HFF-Myc (cell line): ENCODE measurements around the gene DHDDS.

Source experiments
- DNase-seq: peaks from one replicate; pipeline ENCODE4 v3.0.0-alpha.2; 2011; ENCODE audit warnings: low read depth; ENCODE audit errors: extremely low read depth
- H3K4me3 ChIP-seq: replicated peaks from 2 replicates; pipeline ENCODE4 v1.5.1; 2011; ENCODE audit warnings: low read depth, mild to moderate bottlenecking, control low read depth, low read length
- TF ChIP-seq, protein P1 (sequence below): IDR thresholded peaks from 2 replicates; pipeline ENCODE4 v1.5.1; 2012; ENCODE audit warnings: mild to moderate bottlenecking, low read depth, low read length, control low read depth; ENCODE audit errors: missing control alignments

The DHDDS gene

GRCh38 chr1:26395754-26396153 lies 36.4 kb upstream of the DHDDS start:
- DNase-seq: no peak
- TF ChIP-seq, protein P1, sequence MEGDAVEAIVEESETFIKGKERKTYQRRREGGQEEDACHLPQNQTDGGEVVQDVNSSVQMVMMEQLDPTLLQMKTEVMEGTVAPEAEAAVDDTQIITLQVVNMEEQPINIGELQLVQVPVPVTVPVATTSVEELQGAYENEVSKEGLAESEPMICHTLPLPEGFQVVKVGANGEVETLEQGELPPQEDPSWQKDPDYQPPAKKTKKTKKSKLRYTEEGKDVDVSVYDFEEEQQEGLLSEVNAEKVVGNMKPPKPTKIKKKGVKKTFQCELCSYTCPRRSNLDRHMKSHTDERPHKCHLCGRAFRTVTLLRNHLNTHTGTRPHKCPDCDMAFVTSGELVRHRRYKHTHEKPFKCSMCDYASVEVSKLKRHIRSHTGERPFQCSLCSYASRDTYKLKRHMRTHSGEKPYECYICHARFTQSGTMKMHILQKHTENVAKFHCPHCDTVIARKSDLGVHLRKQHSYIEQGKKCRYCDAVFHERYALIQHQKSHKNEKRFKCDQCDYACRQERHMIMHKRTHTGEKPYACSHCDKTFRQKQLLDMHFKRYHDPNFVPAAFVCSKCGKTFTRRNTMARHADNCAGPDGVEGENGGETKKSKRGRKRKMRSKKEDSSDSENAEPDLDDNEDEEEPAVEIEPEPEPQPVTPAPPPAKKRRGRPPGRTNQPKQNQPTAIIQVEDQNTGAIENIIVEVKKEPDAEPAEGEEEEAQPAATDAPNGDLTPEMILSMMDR: no peak
- no peak overlapping the region for H3K4me3 ChIP-seq

DNA sequence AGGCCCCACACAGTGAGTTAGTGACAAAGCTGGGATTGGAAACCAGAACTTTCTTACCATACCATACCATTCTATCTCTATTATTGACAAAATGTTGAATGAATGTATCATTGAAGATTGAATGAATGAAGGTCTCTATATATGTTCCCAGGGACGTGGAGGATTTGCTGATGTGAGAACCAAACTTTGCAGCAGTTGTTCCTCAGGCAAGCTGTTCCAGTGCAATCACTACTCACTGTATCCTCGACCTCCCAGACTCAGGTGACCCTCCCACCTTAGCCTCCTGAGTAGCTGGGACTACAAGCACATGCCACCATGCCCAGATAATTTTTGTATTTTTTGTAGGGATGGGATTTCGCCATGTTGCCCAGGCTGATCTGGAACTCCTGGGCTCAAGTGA lies 33.1 kb upstream of the DHDDS start:
- H3K4me3 ChIP-seq: no peak overlapping the region
- TF ChIP-seq, protein P1: no peak
- DNase-seq: no peak

- H3K4me3 ChIP-seq: no peak overlapping the region
- TF ChIP-seq, protein P1: no peak
- no peak for DNase-seq
Measured at GRCh38 chr1:26401891-26402290, 30.2 kb upstream of the DHDDS start.

GRCh38 chr1:26403656-26404055 lies 28.5 kb upstream of the DHDDS start:
- DNase-seq: no peak
- TF ChIP-seq, protein P1: no peak
- H3K4me3 ChIP-seq: no peak overlapping the region

GRCh38 chr1:26404641-26405040 lies 27.5 kb upstream of the DHDDS start:
- no peak for DNase-seq
- TF ChIP-seq, protein P1: no peak
- no peak overlapping the region for H3K4me3 ChIP-seq

DNA sequence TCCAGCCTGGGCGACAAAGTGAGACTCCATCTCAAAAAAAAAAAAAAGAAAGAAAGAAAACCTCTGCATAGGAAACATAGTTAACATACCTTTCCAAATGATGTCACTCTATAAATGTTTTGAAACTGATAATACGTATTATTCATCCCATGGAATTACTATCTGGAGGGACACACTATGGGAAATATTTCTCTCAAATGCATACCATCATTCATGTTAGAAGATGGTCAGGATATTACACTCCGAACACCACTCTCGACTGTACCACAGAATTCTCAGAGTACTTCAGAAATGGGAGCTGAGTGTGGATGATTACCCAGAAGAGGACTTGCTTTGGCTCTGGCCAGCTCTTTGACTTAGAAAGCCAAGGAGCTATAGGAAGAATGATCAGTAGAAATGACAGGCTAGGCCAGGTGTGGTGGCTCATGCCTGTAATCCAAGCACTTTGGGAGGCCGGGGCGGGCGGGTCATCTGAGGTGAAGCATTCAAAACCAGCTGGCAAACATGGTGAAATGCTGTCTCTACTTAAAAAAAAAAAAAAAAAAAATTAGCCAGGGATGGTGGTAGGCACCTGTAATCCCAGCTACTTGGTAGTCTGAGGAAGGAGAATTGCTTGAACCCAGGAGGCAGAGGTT lies 26.7 kb upstream of the DHDDS start:
- no peak overlapping the region for H3K4me3 ChIP-seq
- TF ChIP-seq, protein P1: no peak
- no peak for DNase-seq

- no peak overlapping the region for H3K4me3 ChIP-seq
- TF ChIP-seq, protein P1: no peak
- DNase-seq: peak; percentile 47
Measured at GRCh38 chr1:26408604-26409003, 23.5 kb upstream of the DHDDS start.
